OCI-LY7 (cell line): Measurements from ENCODE around the gene RNF114. TPM values are rescaled to one million over a fixed set of nuclear protein-coding genes. Genes with fewer than 3 reads are reported as not detected.

Source experiments
- BruUV-seq: library from RNA; stranded (reverse); fragments of 400-500 nt; replicated peaks from 2 replicates; lab custom pipeline; 2021; lab: Mats Ljungman, UMichigan
- CTCF ChIA-PET: fragments of 300-600 bp; sonication (Branson Sonifier 250); formaldehyde crosslinking; loops from one replicate; lab custom pipeline; 2022; ENCODE audit warnings: antibody characterized with exemption; ENCODE audit not compliant: unreplicated experiment; lab: Charles Lee
- POLR2A ChIA-PET: fragments of 300-600 bp; sonication (Branson Sonifier 250); formaldehyde crosslinking; loops from one replicate; lab custom pipeline; 2022; ENCODE audit warnings: antibody characterized with exemption; lab: Charles Lee
- DNase-seq: peaks from one replicate; pipeline ENCODE4 v3.0.0-alpha.2; 2015; ENCODE audit warnings: low spot score
- H2AFZ ChIP-seq: fragments of 200-600 bp; sonication (generic), shearing (Covaris generic); 2 replicates; pipeline ENCODE4 v1.6.1; 2014; ENCODE audit warnings: mild to moderate bottlenecking, antibody characterized with exemption, low read length, moderate library complexity
- H3K27ac ChIP-seq: fragments of 200-600 bp; sonication (generic); 2 replicates; pipeline ENCODE4 v1.5.1; 2014; ENCODE audit warnings: mixed run types, low read depth, mild to moderate bottlenecking, moderate library complexity, low read length, inconsistent platforms; ENCODE audit not compliant: poor library complexity, severe bottlenecking
- H3K36me3 ChIP-seq: fragments of 200-600 bp; sonication (generic); 2 replicates; pipeline ENCODE4 v1.6.1; 2014; ENCODE audit warnings: mild to moderate bottlenecking, antibody characterized with exemption, low read length, moderate library complexity, mixed read lengths; ENCODE audit not compliant: insufficient read depth
- H3K4me1 ChIP-seq: fragments of 200-600 bp; sonication (generic); 2 replicates; pipeline ENCODE4 v1.5.1; 2014; ENCODE audit warnings: mild to moderate bottlenecking, low read length; ENCODE audit not compliant: insufficient read depth, poor library complexity, severe bottlenecking
- H3K4me2 ChIP-seq: fragments of 200-600 bp; sonication (generic); 2 replicates; pipeline ENCODE4 v1.6.1; 2014; ENCODE audit warnings: mild to moderate bottlenecking, low read length
- H3K4me3 ChIP-seq: fragments of 200-600 bp; sonication (generic); 2 replicates; pipeline ENCODE4 v1.5.1; 2014; ENCODE audit warnings: mild to moderate bottlenecking, low read depth, low read length; ENCODE audit not compliant: poor library complexity, severe bottlenecking
- H3K79me2 ChIP-seq: fragments of 200-600 bp; sonication (generic); 2 replicates; pipeline ENCODE4 v1.6.1; 2016; ENCODE audit warnings: low read depth, mild to moderate bottlenecking, low read length, moderate library complexity, mixed read lengths; ENCODE audit not compliant: insufficient read depth
- H3K9me2 ChIP-seq: fragments of 200-600 bp; sonication (generic); 2 replicates; pipeline ENCODE4 v1.6.1; 2016; ENCODE audit warnings: mild to moderate bottlenecking, low read length, mixed read lengths; ENCODE audit not compliant: insufficient read depth
- H3K9me3 ChIP-seq: fragments of 200-600 bp; sonication (generic); 2 replicates; pipeline ENCODE4 v1.6.1; 2014; ENCODE audit warnings: mild to moderate bottlenecking, mixed run types, low read length, mixed read lengths
- H4K20me1 ChIP-seq: fragments of 200-600 bp; sonication (generic); 2 replicates; pipeline ENCODE4 v1.6.1; 2014; ENCODE audit warnings: mild to moderate bottlenecking, antibody characterized with exemption, low read length, moderate library complexity, mixed read lengths; ENCODE audit not compliant: insufficient read depth
- EZH2phosphoT487 ChIP-seq: fragments of 200-600 bp; sonication (generic); IDR thresholded peaks from 2 replicates; pipeline ENCODE4 v1.6.1; 2018; ENCODE audit warnings: low read depth, borderline replicate concordance, mild to moderate bottlenecking, mixed run types, antibody characterized with exemption, low read length, moderate library complexity, mixed read lengths
- intact Hi-C: fragments of 100-400 bp; cut with micrococcal nuclease; formaldehyde crosslinking; loops from one replicate; pipeline ENCODE4 v1.10.0; 2022; ENCODE audit not compliant: unreplicated experiment
- total RNA-seq, 2 experiments: library from RNA; depleted of rRNA in 1 of 2; stranded (reverse); fragments of >200 nt in 1 of 2; shearing (Covaris generic) in 1 of 2; gene quantifications; 2 replicates each; pipeline ENCODE4 v1.2.3, GENCODE V29; 2014 to 2022
- TF ChIP-seq, protein P1 (sequence below): fragments of 200-600 bp; sonication (generic); conservative IDR thresholded peaks from 2 replicates; pipeline ENCODE4 v1.5.1; 2014; ENCODE audit warnings: mild to moderate bottlenecking, antibody characterized with exemption, low read length, moderate library complexity, mixed read lengths

The RNF114 gene
- total RNA-seq, 2 experiments from 2014 or later: 48.4 to 62.4 TPM

GRCh38 chr20:49919009-49919408 lies 17.2 kb upstream of the RNF114 start:
- no peak for DNase-seq
- Histone ChIP-seq H3K9me3 (no peaks in the 10 kb centered on the region), H3K27ac (no peak overlapping the region), H3K36me3 (no peaks in the 10 kb centered on the region), H3K4me1 (peaks cover 22% of the 10 kb centered on the region), H3K9me2 (no peaks in the 10 kb centered on the region), H3K4me3 (no peak overlapping the region), H3K79me2 (peaks cover 11% of the 10 kb centered on the region; the same call in 1 of the 2 replicates), H4K20me1 (no peaks in the 10 kb centered on the region), H3K4me2 (no peak overlapping the region), H2AFZ (no peak overlapping the region)
- CTCF ChIA-PET: no interaction called here
- no TSS peak for BruUV-seq
- TF ChIP-seq EZH2phosphoT487: no peak
- TF ChIP-seq, protein P1, sequence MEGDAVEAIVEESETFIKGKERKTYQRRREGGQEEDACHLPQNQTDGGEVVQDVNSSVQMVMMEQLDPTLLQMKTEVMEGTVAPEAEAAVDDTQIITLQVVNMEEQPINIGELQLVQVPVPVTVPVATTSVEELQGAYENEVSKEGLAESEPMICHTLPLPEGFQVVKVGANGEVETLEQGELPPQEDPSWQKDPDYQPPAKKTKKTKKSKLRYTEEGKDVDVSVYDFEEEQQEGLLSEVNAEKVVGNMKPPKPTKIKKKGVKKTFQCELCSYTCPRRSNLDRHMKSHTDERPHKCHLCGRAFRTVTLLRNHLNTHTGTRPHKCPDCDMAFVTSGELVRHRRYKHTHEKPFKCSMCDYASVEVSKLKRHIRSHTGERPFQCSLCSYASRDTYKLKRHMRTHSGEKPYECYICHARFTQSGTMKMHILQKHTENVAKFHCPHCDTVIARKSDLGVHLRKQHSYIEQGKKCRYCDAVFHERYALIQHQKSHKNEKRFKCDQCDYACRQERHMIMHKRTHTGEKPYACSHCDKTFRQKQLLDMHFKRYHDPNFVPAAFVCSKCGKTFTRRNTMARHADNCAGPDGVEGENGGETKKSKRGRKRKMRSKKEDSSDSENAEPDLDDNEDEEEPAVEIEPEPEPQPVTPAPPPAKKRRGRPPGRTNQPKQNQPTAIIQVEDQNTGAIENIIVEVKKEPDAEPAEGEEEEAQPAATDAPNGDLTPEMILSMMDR: no peak
- intact Hi-C loops: no loop called here
- POLR2A ChIA-PET: interaction anchor here (0.7 to 1.0 kb wide), 2 partner anchors 12 to 14 kb away, joined by 4 to 5 read pairs; no protein-coding TSS in a partner anchor

DNA sequence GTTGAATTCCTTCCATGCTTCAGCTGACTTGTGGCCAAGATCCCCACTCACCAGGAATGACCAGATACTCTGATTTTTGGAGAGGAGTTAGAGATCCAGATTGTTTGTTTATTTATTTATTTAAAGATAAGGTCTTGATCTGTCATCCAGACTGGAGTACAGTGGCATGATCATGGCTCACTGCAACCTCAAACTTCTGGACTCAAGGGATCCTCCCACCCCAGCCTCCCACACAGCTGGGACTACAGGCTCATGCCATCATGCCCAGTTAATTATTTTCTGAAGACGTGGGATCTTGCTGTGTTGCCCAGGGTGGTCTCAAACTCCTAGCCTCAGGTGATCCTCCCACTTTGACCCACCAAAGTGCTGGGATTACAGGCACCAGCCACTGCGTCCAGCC lies 16.7 kb upstream of the RNF114 start:
- H3K9me3 ChIP-seq: no peaks in the 10 kb centered on the region
- no peak overlapping the region for H3K4me2 ChIP-seq
- no peak overlapping the region for H3K27ac ChIP-seq
- H3K4me1 ChIP-seq: peaks cover 17% of the 10 kb centered on the region
- CTCF ChIA-PET: no interaction called here
- TF ChIP-seq, protein P1: no peak
- no peak for TF ChIP-seq EZH2phosphoT487
- peaks cover 7% of the 10 kb centered on the region; the same call in 1 of the 2 replicates for H3K79me2 ChIP-seq
- no peak overlapping the region for H3K4me3 ChIP-seq
- H4K20me1 ChIP-seq: no peaks in the 10 kb centered on the region
- no peaks in the 10 kb centered on the region for H3K36me3 ChIP-seq
- DNase-seq: no peak
- intact Hi-C loops: no loop called here
- no peak overlapping the region for H2AFZ ChIP-seq
- no TSS peak for BruUV-seq
- POLR2A ChIA-PET: no interaction called here
- H3K9me2 ChIP-seq: no peaks in the 10 kb centered on the region

DNA sequence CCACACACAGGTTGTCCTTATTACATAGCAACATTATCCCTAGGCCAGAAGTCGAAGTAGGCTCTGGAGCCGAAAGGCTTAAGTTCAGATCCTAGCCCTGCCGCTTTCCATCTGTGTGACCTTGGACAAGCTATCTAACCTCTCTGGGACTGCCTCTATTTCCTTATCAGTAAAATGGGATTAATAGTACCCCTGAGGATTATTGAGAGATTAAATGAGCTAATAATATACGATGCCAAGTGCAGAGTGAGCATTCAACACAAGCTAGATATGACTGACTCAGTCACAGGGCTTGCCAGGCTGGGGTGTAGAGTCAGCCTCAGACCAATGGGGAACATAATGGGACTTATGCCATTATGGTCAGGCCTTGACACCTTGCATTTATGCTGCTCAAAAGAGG lies 11.9 kb upstream of the RNF114 start:
- peaks cover 8% of the 10 kb centered on the region for H3K4me1 ChIP-seq
- ChIA-PET CTCF (no interaction called here), POLR2A (interaction anchor here (0.6 to 0.9 kb wide), 2 partner anchors 10 to 11 kb away, joined by 3 read pairs; partner anchors contain the start of gene RNF114)
- H3K4me2 ChIP-seq: no peak overlapping the region
- intact Hi-C loops: no loop called here
- no peak overlapping the region for H3K4me3 ChIP-seq
- H4K20me1 ChIP-seq: no peaks in the 10 kb centered on the region
- no peaks in the 10 kb centered on the region for H3K79me2 ChIP-seq
- BruUV-seq: no TSS peak
- H3K36me3 ChIP-seq: no peaks in the 10 kb centered on the region
- no peak overlapping the region for H2AFZ ChIP-seq
- H3K27ac ChIP-seq: no peak overlapping the region
- no peak for DNase-seq
- H3K9me3 ChIP-seq: peaks cover 7% of the 10 kb centered on the region; the same call in 1 of the 2 replicates
- TF ChIP-seq, protein P1: no peak
- TF ChIP-seq EZH2phosphoT487: no peak
- H3K9me2 ChIP-seq: no peaks in the 10 kb centered on the region
